ENCODE measurements around the gene STAT1.
"Not testable (repeated sequence)": the region's sequence is repeated elsewhere in the genome, so short reads cannot be mapped to it uniquely, and the experiment has no call there.

STAT1 gene

GRCh38 chr2:191006997-191007783 is 6.8 kb downstream of the STAT1 start:
- no peak for DNase-seq (ENCODE audit: low read depth)

- no peak for DNase-seq (ENCODE audit: low read depth)
These were observed 7.7 kb downstream of the STAT1 start for GRCh38 chr2:191006297-191006696.

GRCh38 chr2:191003405-191004309 is 10.3 kb downstream of the STAT1 start:
- DNase-seq (ENCODE audit: low read depth): no peak

- DNase-seq (ENCODE audit: low read depth): no peak
These were observed 12.3 kb downstream of the STAT1 start for GRCh38 chr2:191001624-191002023.

GRCh38 chr2:191001032-191001431 is 12.9 kb downstream of the STAT1 start:
- DNase-seq (ENCODE audit: low read depth): no peak

GRCh38 chr2:190999949-191000665 is 13.9 kb downstream of the STAT1 start:
- DNase-seq (ENCODE audit: low read depth): no peak

- DNase-seq (ENCODE audit: low read depth): no peak
These were observed 14.9 kb downstream of the STAT1 start for GRCh38 chr2:190999058-190999457.

GRCh38 chr2:190997526-190998113 is 16.4 kb downstream of the STAT1 start:
- no peak for DNase-seq (ENCODE audit: low read depth)

- no peak for DNase-seq (ENCODE audit: low read depth)
These were observed 17.0 kb downstream of the STAT1 start for GRCh38 chr2:190996947-190997346.

- no peak for DNase-seq (ENCODE audit: low read depth)
These were observed 17.5 kb downstream of the STAT1 start for GRCh38 chr2:190996338-190996946.

- DNase-seq (ENCODE audit: low read depth): not testable (repeated sequence)
These were observed 18.7 kb downstream of the STAT1 start for GRCh38 chr2:190995315-190995714.

- DNase-seq (ENCODE audit: low read depth): no peak
These were observed 19.8 kb downstream of the STAT1 start for GRCh38 chr2:190994148-190994547.

GRCh38 chr2:190993292-190993643 is 20.7 kb downstream of the STAT1 start:
- no peak for DNase-seq (ENCODE audit: low read depth)

- no peak for DNase-seq (ENCODE audit: low read depth)
These were observed 23.8 kb downstream of the STAT1 start for GRCh38 chr2:190990132-190990531.

GRCh38 chr2:190988910-190989309 is 25.1 kb downstream of the STAT1 start:
- no peak for DNase-seq (ENCODE audit: low read depth)

- DNase-seq (ENCODE audit: low read depth): no peak
These were observed 26.0 kb downstream of the STAT1 start for GRCh38 chr2:190987938-190988337.

- no peak for DNase-seq (ENCODE audit: low read depth)
These were observed 26.9 kb downstream of the STAT1 start for GRCh38 chr2:190987116-190987515.

GRCh38 chr2:190986221-190986953 is 27.6 kb downstream of the STAT1 start:
- DNase-seq (ENCODE audit: low read depth): no peak

GRCh38 chr2:190984595-190984994 is 29.4 kb downstream of the STAT1 start:
- no peak for DNase-seq (ENCODE audit: low read depth)

- no peak for DNase-seq (ENCODE audit: low read depth)
These were observed 31.5 kb downstream of the STAT1 start for GRCh38 chr2:190982262-190983034.
